ENCODE measurements around the gene RPP25. TPM values are rescaled to one million over a fixed set of nuclear protein-coding genes. Genes with fewer than 3 reads are reported as not detected.

Gene RPP25
- total RNA-seq, 1 donor from 2014 or later = 24.0 TPM

- DNase-seq (ENCODE audit: low spot score) = no peak
- peaks cover 9% of the 10 kb centered on the region for H3K36me3 Mint-ChIP-seq (ENCODE audit: low read depth, unreplicated experiment)
- no peaks in the 10 kb centered on the region for H3K9me3 Mint-ChIP-seq (ENCODE audit: unreplicated experiment)
- H3K4me3 Mint-ChIP-seq (ENCODE audit: unreplicated experiment) = no peak overlapping the region
- no peak for TF ChIP-seq CTCF (IDR thresholded peaks at IDR 0.05; ENCODE audit: unreplicated experiment)
- H3K27ac Mint-ChIP-seq (ENCODE audit: unreplicated experiment) = no peak overlapping the region
- peaks cover 13% of the 10 kb centered on the region for H3K27me3 Mint-ChIP-seq (ENCODE audit: unreplicated experiment)
- peaks cover 21% of the 10 kb centered on the region for H3K4me1 Mint-ChIP-seq (ENCODE audit: unreplicated experiment)
Observed at GRCh38 chr15:74992619-74993018, 36.0 kb upstream of the RPP25 start.

GRCh38 chr15:74989527-74989926 is 33.0 kb upstream of the RPP25 start:
- no peaks in the 10 kb centered on the region for H3K9me3 Mint-ChIP-seq (ENCODE audit: unreplicated experiment)
- H3K36me3 Mint-ChIP-seq (ENCODE audit: low read depth, unreplicated experiment) = no peaks in the 10 kb centered on the region
- DNase-seq (ENCODE audit: low spot score) = no peak
- H3K27ac Mint-ChIP-seq (ENCODE audit: unreplicated experiment) = no peak overlapping the region
- peaks cover 2% of the 10 kb centered on the region for H3K27me3 Mint-ChIP-seq (ENCODE audit: unreplicated experiment)
- no peak for TF ChIP-seq CTCF (IDR thresholded peaks at IDR 0.05; ENCODE audit: unreplicated experiment)
- peaks cover 12% of the 10 kb centered on the region for H3K4me1 Mint-ChIP-seq (ENCODE audit: unreplicated experiment)
- no peak overlapping the region for H3K4me3 Mint-ChIP-seq (ENCODE audit: unreplicated experiment)

GRCh38 chr15:74988007-74988800 is 31.6 kb upstream of the RPP25 start:
- no peak for TF ChIP-seq CTCF (IDR thresholded peaks at IDR 0.05; ENCODE audit: unreplicated experiment)
- Mint-ChIP-seq H3K27me3 (ENCODE audit: unreplicated experiment) (peaks cover 2% of the 10 kb centered on the region), H3K27ac (ENCODE audit: unreplicated experiment) (no peak overlapping the region), H3K36me3 (ENCODE audit: low read depth, unreplicated experiment) (no peaks in the 10 kb centered on the region), H3K9me3 (ENCODE audit: unreplicated experiment) (no peaks in the 10 kb centered on the region), H3K4me3 (ENCODE audit: unreplicated experiment) (no peak overlapping the region), H3K4me1 (ENCODE audit: unreplicated experiment) (peaks cover 20% of the 10 kb centered on the region)
- DNase-seq (ENCODE audit: low spot score) = peak; percentile 68

- no peak overlapping the region for H3K4me3 Mint-ChIP-seq (ENCODE audit: unreplicated experiment)
- peak overlapping the region; percentile 25 for H3K27ac Mint-ChIP-seq (ENCODE audit: unreplicated experiment)
- no peaks in the 10 kb centered on the region for H3K9me3 Mint-ChIP-seq (ENCODE audit: unreplicated experiment)
- TF ChIP-seq CTCF (IDR thresholded peaks at IDR 0.05; ENCODE audit: unreplicated experiment) = no peak
- no peaks in the 10 kb centered on the region for H3K36me3 Mint-ChIP-seq (ENCODE audit: low read depth, unreplicated experiment)
- H3K4me1 Mint-ChIP-seq (ENCODE audit: unreplicated experiment) = peaks cover 33% of the 10 kb centered on the region
- peaks cover 2% of the 10 kb centered on the region for H3K27me3 Mint-ChIP-seq (ENCODE audit: unreplicated experiment)
- DNase-seq (ENCODE audit: low spot score) = no peak
Observed at GRCh38 chr15:74983725-74984231, 27.2 kb upstream of the RPP25 start.

GRCh38 chr15:74982183-74982582 is 25.6 kb upstream of the RPP25 start:
- H3K27me3 Mint-ChIP-seq (ENCODE audit: unreplicated experiment) = peaks cover 2% of the 10 kb centered on the region
- H3K4me3 Mint-ChIP-seq (ENCODE audit: unreplicated experiment) = no peak overlapping the region
- H3K27ac Mint-ChIP-seq (ENCODE audit: unreplicated experiment) = no peak overlapping the region
- no peak for DNase-seq (ENCODE audit: low spot score)
- no peaks in the 10 kb centered on the region for H3K36me3 Mint-ChIP-seq (ENCODE audit: low read depth, unreplicated experiment)
- no peak for TF ChIP-seq CTCF (IDR thresholded peaks at IDR 0.05; ENCODE audit: unreplicated experiment)
- peaks cover 34% of the 10 kb centered on the region for H3K4me1 Mint-ChIP-seq (ENCODE audit: unreplicated experiment)
- no peaks in the 10 kb centered on the region for H3K9me3 Mint-ChIP-seq (ENCODE audit: unreplicated experiment)

Measured in endothelial cell (in vitro differentiated cells).